ENCODE data around the gene PTH1R. TPM values are rescaled to one million over a fixed set of nuclear protein-coding genes. Genes with fewer than 3 reads are reported as not detected.

The PTH1R gene
- total RNA-seq, 6 donors from 2014 or later = 2.6 to 48.2 (median 16.2) TPM

GRCh38 chr3:46876313-46877300 lies 914 bp upstream of the PTH1R start:
- WGBS, 2 donors = 79 to 89% methylated on average over 3 to 10 of the region's 10 CpGs
- Histone ChIP-seq H3K4me1 (peaks cover 3 to 25% (median 22%) of the 10 kb centered on the region in 4 donors), H3K9me3 (no peaks in the 10 kb centered on the region), H3K27me3 (peaks cover 0 to 7% (median 5%) of the 10 kb centered on the region in 4 donors), H3K27ac (no peak overlapping the region), H3K4me3 (no peak overlapping the region), H3K36me3 (no peaks in the 10 kb centered on the region)
- ATAC-seq (ENCODE audit: low FRiP score in 2 of 2) = no peak
- DNase-seq = peak in 1 of 2 donors; percentile 34
- TF ChIP-seq POLR2AphosphoS5 (IDR thresholded peaks at IDR 0.05) (no peak), EP300 (IDR thresholded peaks at IDR 0.05) (no peak), POLR2A (IDR thresholded peaks at IDR 0.05) (no peak)
- TF ChIP-seq, protein P1, sequence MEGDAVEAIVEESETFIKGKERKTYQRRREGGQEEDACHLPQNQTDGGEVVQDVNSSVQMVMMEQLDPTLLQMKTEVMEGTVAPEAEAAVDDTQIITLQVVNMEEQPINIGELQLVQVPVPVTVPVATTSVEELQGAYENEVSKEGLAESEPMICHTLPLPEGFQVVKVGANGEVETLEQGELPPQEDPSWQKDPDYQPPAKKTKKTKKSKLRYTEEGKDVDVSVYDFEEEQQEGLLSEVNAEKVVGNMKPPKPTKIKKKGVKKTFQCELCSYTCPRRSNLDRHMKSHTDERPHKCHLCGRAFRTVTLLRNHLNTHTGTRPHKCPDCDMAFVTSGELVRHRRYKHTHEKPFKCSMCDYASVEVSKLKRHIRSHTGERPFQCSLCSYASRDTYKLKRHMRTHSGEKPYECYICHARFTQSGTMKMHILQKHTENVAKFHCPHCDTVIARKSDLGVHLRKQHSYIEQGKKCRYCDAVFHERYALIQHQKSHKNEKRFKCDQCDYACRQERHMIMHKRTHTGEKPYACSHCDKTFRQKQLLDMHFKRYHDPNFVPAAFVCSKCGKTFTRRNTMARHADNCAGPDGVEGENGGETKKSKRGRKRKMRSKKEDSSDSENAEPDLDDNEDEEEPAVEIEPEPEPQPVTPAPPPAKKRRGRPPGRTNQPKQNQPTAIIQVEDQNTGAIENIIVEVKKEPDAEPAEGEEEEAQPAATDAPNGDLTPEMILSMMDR (IDR thresholded peaks at IDR 0.05) = no peak

DNA sequence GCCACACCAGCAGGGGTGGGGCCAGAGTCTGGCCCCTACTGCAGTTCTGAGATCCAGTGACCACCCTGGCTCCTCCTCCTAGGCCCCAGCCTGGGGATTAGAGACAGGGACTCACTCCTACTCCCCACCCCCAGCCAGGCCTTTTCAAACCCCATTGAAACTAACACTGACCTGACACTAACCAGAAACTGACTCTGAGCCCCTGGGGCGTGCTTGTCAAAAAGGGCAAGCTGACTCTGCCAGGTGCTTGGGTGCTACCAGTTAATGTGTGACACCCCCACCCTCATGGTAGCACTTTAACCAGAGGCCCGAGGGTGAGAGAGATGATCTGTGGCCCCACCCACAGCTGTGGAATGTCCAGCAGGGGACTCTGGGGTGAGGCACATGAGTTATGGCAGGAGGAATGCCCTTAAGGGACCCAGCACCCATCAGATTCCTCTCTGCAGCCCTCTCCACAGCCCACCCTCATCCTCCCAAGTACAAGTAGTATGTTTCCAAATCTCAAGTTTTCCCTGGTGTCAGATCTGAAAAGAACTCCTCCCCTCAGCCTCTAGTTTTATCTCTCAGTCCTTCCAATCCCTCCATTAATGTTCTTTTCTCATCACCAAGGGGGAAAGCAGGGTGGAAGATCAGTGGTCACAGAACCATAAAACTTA lies 1.4 kb downstream of the PTH1R start:
- H3K36me3 ChIP-seq = no peaks in the 10 kb centered on the region
- no peak for DNase-seq
- H3K4me3 ChIP-seq = no peak overlapping the region
- peaks cover 0 to 30% (median 20%) of the 10 kb centered on the region in 4 donors for H3K27me3 ChIP-seq
- no peaks in the 10 kb centered on the region for H3K9me3 ChIP-seq
- ATAC-seq (ENCODE audit: low FRiP score in 2 of 2) = no peak
- WGBS, 2 donors = 49 to 52% methylated on average over 2 of the region's 2 CpGs
- peaks cover 20 to 36% (median 35%) of the 10 kb centered on the region in 4 donors for H3K4me1 ChIP-seq
- H3K27ac ChIP-seq = peak overlapping the region in 2 of 4 donors; percentile 2 to 14
- TF ChIP-seq POLR2A (IDR thresholded peaks at IDR 0.05) (no peak), POLR2AphosphoS5 (IDR thresholded peaks at IDR 0.05) (no peak), EP300 (IDR thresholded peaks at IDR 0.05) (no peak)
- TF ChIP-seq, protein P1 (IDR thresholded peaks at IDR 0.05) = no peak

DNA sequence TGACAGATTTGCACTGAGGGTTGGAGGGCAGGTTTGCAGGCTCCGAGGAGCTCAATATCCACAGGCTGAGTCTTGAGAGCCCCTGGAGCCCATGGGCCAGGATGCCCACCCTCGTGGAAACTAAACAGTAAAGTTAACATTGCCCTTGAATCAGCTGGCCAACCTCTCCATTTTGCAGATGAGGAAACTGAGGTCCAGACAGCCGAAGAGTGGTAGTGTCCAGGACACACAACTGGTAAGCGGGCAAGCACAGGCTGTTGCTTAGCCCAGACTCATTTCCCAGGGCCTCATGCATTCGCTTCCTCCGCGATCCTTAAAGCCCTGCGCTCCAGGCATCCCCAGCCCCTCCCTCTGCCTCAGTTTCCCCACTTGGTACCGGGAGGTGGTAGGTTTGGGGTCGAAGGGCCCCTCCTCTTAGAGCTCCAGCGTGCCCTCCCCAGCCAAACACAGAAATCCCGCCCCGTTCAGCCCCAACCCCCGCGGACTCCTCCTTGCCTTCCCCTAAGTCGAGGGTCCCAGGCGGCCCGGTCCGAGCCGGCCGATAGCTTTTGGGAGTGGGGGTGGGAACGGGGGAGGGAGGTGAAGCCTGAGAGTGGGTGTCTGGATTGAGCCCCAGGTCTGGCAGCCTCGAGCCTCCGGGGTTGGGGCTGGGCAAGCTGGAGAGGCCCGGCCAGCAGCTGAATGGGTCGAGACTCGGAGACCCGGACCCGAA lies 3.5 kb downstream of the PTH1R start:
- H3K9me3 ChIP-seq = no peaks in the 10 kb centered on the region
- WGBS, 2 donors = 40 to 54% methylated on average over 16 to 29 of the region's 29 CpGs
- no peaks in the 10 kb centered on the region for H3K36me3 ChIP-seq
- peaks cover 0 to 37% (median 20%) of the 10 kb centered on the region in 4 donors for H3K27me3 ChIP-seq
- H3K27ac ChIP-seq = peak overlapping the region; percentile 69 to 87 (median 82)
- peak overlapping the region in 3 of 4 donors; percentile 45 to 64 (median 63) for H3K4me3 ChIP-seq
- no peak for TF ChIP-seq POLR2AphosphoS5 (IDR thresholded peaks at IDR 0.05)
- no peak for TF ChIP-seq POLR2A (IDR thresholded peaks at IDR 0.05)
- TF ChIP-seq EP300 (IDR thresholded peaks at IDR 0.05) = no peak
- TF ChIP-seq, protein P1 (IDR thresholded peaks at IDR 0.05) = no peak
- H3K4me1 ChIP-seq = peaks cover 20 to 36% (median 28%) of the 10 kb centered on the region in 4 donors
- no peak for DNase-seq
- ATAC-seq (ENCODE audit: low FRiP score in 2 of 2) = no peak

DNA sequence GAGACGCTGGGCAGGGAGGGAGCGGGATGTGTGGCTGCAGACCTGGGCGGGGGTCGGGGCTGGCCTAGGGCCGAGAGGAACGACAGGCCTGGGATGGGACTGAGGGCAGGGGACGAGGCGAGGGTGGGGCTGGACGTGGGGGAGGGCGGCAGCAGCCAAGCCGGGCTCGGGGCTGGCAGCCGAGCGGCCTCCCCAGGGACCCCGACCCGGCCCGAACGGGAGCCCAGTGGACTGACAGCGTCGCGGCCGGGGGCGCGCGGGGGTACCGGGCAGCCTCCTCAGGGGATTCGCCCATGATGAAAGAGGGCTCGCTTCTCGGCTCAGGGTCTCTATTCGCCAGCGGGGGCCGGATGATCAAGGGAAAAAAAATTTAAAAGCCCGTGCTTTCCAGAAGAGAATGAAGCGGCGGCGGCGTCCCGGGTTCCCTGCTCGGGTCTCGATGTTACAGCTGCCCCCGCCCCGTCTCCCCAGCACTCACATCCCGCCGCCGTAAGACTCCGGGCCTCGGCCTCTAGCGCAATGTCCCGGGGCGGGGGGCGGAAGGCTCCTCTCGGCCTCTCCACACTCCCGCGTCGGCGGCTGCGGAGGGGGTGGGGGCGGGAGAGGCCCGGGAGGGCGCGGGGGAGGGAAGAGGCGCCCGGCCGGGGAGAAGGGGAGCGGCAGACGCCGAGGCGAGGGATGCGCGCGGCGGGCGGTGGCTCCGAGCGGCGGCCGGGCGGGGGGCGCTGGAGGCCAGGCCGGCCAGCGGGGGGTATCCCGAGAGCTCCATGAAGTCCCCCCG lies 4.3 kb downstream of the PTH1R start:
- H3K27ac ChIP-seq = peak overlapping the region; percentile 69 to 87 (median 82)

More for the DNA sequence above, 4.3 kb downstream of the PTH1R start:
- H3K36me3 ChIP-seq = no peaks in the 10 kb centered on the region
- H3K9me3 ChIP-seq = no peaks in the 10 kb centered on the region
- peak overlapping the region; percentile 34 to 64 (median 54) for H3K4me3 ChIP-seq
- no peak for TF ChIP-seq POLR2A (IDR thresholded peaks at IDR 0.05)
- TF ChIP-seq EP300 (IDR thresholded peaks at IDR 0.05) = no peak
- TF ChIP-seq POLR2AphosphoS5 (IDR thresholded peaks at IDR 0.05) = no peak
- TF ChIP-seq, protein P1 (IDR thresholded peaks at IDR 0.05) = no peak
- ATAC-seq (ENCODE audit: low FRiP score in 2 of 2) = peak in 1 of 2 donors; percentile 60
- DNase-seq = peak in 1 of 2 donors; percentile 89
- 1 to 9% methylated on average over 11 to 51 of the region's 83 CpGs for WGBS, 2 donors
- H3K27me3 ChIP-seq = peaks cover 0 to 37% (median 20%) of the 10 kb centered on the region in 4 donors
- H3K4me1 ChIP-seq = peaks cover 20 to 36% (median 28%) of the 10 kb centered on the region in 4 donors

Data from upper lobe of left lung (tissue), 6 donors.